Smooth muscle cell of the brain vasculature (primary cell): ENCODE data around the gene GPR153.
"Not testable (repeated sequence)": the region's sequence is repeated elsewhere in the genome, so short reads cannot be mapped to it uniquely, and the experiment has no call there.

Experiments
- DNase-seq: peaks from one replicate; pipeline ENCODE4 v3.0.0-alpha.2; 2012; ENCODE audit warnings: low read depth, low spot score

Gene GPR153

DNA sequence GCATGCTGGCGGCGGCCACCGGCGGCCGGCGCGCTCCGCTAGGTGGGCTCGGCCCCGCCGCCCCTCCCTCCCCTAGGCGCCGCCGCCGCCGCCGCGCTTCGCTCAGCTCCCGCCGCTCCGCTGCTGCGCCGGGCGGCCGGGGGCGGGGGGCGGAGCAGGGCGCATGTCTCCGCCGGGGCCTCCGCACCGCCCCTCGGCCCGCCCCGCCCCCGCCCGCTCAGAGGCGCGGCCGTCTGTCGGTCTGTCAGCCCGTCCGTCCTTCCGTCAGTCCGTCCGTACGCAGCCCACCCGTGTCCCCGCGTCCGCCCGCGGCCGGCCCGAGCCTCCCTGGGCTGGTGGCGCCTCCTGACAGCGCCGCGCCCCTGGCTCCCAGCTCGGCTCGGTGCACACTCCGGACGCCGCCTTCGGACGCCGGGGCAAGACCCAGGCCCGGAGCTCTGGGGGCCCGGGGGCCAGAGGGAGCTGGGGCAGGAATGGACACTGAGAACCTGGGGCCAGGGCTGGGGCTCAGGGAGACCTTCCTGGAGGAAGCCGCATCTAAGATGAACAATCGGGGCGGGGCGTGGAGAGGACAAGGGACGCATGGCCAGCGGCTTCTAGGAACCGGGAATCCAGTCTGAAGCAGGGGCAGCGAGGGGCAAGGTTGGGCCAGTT, at the start of gene GPR153:
Gene GPR153, minus strand, starts transcription at position 138 of the 654 bp plus-strand sequence. CDS start 6,193 bp downstream, outside the sequence.
- DNase-seq = no peak

DNA sequence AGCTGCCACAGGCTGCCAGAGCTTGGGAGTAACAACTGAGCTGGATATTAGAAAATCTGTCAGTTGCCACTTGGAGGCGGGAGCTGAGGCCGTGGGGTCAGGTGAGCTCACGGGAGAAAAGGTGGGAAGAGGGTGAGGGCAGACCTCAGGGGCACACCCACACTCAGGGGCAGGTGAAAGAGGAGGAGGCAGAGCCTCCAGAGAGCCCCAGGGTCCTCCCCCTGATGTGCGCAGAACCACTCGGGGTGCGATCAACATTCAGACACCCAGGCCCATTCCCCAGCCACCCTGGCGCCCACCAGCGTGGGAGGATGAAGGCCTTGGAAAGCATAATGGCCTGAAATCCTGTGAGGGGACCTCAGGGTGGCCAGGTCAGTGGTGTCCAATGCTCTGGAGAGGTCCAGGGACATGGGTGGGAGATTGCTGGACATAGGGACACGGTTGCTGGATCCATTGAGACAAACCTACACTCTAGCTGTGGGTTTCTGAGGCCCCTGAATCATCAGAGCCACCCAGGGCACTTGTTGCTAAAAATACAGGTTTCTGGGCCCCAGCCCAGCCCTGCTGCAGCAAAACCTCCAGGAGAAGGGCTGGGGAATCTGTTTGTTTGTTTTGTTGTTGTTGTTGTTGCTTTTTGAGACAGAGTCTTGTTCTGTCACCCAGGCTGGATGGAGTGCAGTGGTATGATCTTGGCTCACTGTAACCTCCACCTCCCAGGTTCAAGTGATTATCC, 49.4 kb upstream of the GPR153 start:
- DNase-seq = no peak

DNA sequence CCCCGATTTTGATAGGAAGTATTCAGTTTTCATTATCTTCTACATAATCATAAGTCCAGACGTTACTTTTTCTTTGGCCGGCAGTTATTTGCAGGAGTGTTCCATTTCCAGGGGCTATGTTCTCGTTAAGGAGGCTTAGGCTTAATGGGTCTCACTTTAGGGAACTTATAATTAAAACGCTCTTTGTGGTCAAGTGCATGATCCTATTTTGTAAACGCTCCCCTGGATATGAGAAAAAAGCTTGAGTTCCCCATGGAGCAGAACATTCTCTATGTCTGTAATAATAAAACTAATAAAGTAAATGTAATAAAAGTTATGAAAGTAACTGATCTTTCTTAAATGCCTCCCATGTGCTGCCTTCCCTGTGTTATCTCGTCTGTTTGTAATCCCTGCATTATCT, 48.7 kb upstream of the GPR153 start:
- no peak for DNase-seq

DNA sequence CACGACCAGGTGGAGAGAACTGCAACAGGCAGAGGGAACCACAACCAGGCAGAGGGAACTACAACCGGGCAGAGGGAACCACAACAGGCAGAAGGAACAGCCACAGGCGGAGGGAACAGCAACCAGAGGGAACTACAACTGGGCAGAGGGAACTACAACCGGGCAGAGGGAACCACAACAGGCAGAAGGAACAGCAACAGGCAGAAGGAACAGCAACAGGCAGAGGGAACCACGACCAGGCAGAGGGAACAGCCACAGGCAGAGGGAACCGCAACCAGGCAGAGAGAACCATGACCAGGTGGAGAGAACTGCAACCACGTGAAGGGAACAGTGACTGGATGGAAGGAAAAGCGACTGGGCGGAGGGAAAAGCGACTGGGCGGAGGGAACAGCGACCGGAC, 47.6 kb upstream of the GPR153 start:
- DNase-seq = no peak

DNA sequence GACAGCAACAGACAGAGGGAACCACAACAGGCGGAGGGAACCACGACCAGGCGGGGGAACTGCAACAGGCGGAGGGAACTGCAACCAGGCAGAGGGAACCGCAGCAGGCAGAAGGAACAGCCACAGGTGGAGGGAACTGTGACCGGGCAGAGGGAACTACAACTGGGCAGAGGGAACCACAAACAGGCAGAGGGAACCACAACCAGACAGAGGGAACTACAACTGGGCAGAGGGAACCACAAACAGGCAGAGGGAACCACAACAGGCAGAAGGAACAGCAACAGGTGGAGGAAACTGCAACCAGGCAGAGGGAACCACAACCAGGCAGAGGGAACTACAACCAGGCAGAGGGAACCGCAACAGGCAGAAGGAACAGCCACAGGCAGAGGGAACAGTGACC, 46.8 kb upstream of the GPR153 start:
- DNase-seq = not testable (repeated sequence)

DNA sequence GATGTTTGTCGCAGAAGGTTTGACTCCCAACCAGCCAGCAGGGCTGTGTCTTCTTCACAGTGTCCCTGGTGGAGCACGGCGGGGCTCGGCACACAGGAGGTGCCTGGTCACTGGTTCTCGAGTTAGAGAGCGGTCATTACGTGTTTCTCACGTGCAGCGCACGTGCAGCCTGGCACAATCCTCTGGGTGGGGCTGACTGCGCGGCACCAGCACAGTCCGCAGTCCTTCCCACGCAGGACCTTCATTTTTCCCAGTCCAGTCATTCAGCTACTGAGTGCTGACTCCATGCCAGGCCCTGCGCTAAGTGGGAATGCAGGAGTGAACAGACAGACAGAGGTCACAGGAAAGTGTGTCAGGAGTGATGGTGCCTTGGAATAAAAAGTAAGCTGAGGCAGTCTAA, 46.2 kb upstream of the GPR153 start:
- no peak for DNase-seq

DNA sequence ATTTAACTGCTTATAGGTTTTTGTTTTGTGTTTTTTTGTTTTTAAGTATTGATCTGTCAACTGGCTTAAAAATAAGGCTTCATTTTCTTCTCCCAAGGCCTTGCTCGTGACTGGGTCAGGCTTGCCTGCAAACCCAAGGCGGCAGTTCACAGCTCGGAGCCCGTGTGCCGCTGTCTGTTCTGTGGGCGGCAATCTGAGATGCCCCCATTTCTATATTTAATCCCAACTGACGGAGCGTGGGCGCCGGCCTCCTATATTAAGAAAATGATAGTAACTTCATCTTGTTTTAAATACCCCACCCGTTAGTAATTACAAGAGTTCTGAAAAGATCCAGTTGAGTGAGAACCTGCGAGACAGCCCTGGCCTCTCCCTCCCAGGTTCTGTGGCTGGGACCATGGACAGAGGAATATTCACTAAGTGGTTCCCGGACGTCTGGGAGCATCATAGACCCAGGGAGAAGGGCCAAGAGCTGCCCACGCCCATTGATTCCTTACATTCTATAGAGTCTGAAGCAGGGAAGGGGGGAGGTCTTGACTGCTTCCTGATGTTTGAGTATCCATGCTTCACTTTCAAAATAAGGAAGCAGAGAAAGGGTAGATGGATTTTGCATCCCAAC, 42.6 kb upstream of the GPR153 start:
- no peak for DNase-seq

DNA sequence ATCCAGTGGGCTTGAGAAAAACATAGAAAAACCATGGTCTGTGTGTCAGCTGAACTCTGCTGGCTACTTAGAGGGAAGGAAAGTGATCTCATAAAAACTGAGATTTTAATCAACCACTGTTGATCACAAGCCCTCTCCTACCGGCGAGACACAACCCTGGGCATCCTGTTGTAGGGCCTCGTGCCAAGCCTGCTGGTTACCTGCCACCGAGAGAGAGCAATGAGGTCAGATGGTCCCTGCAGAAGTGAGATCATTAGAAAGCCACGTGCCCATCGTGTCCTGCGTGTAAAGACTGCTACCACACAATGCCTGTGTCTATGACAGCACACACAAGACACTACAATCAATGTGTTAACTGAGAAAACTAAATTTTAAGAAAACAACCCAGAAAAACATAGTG, 41.7 kb upstream of the GPR153 start:
- no peak for DNase-seq

DNA sequence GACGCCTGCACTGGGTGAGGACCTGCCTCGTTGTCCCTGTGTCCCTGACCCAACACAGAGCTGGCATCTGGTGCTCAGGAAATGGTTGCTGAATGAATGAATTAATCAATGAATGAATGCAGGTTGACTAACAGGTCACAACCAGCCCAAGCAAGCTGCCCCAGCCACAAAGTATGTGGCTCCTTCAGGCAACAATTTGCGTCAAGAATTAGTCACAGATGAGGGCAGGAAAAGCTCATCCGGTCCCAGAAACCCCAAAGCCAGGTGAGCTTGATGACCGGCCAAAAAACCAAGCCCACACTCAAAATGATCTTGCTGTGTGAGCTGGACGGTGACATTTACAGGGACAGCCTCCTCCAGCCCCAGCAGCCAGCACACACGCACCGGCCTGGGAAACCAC, 40.6 kb upstream of the GPR153 start:
- no peak for DNase-seq

DNA sequence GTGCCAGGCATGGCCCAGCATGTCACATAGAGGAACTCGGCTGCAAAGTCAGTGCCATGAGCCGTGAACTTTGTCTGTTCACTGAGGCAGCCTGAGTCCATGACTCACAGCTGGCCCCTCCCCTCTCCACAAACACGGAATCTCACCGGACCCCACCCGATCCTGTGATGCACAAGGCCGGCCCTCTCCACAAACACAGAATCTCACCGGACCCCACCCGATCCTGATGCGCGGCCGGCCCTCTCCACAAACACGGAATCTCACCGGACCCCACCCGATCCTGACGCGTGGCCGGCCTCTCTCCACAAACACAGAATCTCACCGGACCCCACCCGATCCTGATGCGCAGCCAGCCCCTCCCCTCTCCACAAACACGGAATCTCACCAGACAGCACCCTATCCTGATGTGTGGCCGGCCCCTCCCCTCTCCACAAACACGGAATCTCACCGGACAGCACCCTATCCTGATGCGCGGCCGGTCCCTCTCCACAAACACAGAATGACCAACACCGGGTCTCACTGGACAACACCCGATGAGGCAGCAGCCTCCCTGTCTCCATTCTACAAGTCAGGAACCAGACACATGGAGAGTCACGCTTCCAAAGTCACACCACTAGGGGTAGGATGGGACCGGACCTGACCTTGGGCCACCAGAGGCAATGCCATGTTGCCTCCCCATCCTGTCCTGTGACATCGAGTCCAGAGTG, 39.6 kb upstream of the GPR153 start:
- DNase-seq = no peak

DNA sequence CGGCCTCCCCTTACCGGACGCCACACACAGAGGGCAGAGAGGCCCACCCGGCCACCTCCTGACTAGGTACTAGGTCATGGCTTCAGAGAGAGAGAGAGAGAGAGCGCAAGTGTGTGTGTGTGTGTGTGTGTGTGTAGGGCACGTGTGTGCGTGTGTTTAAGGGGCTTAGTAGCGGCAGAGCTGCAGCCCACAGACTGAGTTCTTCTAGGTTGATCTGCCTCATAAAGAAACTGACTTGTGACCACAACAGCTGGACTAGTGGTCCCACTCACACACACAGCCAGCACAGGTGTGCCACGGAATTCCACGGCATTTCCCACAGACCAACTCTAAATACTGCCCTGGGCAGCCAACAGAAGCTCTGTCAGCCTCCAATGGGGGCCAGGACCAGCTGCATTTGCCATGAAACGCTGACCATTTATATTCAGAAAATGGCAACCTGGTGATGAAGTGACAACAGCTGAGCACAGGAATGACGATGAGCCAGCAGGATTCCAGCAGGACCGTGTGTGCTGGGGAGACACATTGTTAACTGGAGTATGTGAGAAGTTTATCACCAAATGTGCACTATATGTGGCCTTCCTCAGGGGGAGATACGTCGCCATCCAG, 38.8 kb upstream of the GPR153 start:
- DNase-seq = no peak

DNA sequence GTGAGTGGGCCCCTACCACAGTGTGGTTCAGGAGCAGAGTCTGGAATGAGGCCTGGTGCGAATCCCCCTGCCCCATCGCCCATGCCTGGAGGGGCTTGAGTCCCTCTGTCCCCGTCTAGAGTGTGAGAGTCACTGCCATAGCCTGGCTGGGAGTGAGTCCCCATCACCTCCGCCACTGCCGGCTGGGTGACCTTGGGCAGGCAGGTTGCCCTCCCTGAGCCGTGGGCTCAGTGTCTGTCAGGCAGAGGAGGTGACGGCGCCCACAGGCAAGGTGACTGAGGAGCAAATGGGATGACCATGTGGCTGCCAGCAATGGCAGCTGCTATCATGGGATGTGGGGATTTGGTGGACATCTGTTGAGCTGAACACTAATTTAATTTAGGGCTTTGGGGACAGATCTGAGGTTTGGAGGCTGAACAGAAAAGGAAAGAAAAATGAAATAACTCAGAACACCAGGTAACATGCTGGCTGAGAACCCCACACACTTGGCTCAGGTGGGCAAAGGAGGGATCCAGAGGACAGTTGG, 38.1 kb upstream of the GPR153 start:
- no peak for DNase-seq

DNA sequence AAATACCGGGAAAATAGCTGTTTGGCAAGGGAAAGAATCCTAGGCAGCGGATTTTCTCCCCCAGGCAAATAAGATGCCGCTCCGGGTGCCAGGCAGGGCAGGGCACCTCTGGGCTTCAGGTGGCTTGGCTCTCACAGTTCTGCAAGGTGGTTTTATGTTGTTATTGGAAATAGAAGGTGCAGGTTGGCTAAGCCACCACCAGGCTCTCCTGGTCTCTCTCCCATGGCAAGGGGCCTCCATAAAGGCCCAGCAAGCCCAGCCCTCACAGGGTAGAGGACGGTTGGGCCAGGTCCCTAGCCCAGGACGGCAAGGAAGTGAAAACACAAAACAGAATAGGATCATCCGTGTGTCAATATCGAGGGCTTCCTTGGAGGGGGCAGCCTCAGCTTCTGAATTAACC, 37.6 kb upstream of the GPR153 start:
- no peak for DNase-seq

DNA sequence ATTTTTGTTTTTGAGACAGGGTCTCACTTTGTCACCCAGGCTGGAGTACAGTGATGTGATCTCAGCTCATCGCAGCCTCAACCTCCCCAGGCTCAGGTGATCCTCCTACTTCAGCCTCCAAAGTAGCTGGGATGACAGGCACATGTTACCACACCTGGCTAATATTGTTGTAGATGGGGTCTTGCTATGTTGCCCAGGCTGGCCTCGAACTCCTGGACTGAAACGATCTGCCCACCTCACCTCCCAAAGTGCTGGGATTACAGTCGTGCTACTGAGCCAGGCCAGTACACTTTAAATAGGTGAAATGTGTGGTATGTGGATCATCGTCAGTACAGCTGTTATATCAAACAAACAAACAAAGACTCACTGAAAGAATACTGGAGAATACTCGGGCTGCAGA, 35.0 kb upstream of the GPR153 start:
- no peak for DNase-seq

DNA sequence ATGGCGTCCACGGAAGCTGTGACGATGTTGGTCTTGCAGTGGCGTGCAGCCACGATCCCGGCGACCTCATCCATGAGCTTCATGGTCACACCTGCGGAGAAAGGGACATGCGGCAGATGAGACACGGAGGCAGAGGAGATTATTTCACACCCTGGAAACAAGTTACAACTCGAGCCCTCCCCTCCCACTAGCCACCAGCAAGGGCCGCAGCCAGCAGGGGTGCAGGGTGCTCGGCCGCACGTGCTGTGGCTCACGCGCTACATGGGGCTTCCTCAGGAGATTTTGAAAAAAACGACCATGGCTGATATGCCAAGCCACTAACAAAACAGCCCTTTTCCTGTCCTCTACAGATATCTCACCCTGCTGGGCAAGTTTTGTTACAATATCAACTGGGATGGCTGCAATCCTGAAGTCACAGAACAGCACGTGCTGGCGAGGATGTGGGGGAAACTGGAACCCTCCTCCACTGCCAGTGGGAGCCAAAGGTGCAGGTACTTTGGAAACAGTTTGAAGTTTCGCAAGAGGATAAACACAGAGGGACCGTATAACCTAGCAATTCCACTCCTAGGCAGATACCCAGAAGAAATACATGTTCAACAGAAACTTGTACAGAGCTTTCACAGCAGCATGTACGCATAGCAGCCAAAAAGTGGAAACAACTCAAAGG, 34.1 kb upstream of the GPR153 start:
- no peak for DNase-seq

DNA sequence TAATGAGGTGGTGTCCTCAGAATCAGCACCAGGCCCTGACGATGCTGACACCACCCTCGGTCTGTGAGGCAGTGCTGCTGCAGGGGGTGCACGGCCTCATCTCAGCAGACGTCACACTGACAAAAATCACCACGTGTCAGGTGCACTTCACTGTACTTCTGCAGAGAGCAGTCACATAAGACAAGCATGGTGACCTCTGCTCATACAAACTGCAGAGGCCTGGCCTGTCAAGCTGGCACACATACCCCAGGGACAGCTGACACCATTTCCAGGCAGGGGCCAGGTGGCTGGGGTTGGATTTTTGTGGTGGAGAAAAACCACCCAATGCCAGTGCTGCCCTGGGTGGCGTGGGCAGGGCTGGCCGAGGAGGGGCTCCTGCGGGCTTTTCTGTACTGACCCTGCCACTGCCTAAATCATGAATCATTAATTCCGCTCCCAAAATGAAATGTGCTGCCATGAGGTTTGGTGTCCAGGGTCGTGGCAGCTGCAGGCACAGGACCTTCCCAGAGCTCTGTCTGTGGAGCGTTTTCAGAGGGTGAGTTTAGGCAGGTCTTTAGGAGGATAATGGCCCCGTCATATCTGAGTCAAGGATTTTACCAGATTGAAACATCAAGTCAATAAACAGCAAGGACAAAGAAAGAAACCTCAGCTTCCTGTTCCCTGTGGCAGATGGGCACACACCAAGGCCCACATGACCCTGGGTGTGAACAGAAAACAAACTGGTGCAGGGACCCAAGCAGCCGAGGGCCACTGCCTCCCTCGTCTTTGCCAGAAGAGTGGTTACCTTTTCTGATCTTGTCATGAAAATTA, 33.4 kb upstream of the GPR153 start:
- DNase-seq = no peak

DNA sequence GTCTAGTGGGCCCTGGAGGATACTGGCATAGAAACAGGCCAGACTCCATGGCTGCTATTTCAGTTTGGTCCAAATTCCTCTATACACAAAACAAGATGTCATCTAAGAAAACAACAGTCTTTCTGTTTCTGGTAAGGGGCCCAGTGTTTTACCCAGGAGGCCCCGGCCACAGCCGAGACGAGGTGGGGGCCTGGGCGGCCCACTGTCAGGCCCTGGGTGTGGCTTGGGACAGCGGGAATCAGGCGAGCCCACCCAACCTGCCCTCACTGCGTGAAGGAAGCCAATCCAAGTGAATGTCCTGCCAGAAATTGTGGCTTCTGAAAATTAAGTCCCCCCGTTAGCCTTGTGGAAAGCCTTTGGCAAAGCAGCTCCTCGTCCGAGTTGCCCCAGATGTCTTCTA, 31.2 kb upstream of the GPR153 start:
- DNase-seq = no peak

DNA sequence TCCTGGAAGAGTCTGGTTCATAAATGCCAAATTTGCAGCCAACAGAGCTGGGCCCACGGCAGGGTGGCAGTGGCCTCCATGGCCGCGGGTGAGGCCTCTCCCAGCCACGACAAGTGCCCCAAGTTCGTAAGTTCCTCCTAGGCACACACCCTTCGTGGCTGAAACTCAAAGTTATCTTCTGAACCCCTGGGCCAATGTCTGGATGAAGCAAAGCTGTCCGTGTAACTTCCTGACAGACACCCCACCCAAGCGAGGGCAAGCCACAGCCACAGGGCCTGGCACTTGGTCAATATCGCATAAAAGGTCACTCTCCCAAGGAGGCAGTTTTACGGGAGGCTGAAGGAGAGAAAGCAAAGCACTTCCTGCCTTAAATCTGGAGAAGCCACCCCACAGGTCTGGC, 27.8 kb upstream of the GPR153 start:
- DNase-seq = no peak

DNA sequence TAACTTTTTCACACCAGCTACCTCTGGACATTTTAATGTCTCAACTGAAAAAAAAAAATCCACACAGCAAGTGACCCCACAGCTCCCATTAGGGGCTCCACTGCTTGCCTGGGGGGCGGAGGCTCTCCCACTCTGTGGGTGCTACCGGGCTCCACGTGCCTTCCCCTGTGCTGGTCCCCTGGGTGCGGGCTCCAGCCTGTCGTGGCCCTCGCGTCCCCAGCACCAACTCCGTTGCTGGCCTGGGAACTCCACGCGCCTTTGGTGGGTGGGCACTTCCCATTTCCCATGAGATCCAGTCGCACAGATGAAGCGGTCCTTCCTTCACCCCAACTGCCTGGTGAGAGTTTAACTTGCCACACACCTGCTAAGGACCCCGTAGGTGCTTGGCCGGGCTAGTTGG, 27.1 kb upstream of the GPR153 start:
- DNase-seq = no peak

DNA sequence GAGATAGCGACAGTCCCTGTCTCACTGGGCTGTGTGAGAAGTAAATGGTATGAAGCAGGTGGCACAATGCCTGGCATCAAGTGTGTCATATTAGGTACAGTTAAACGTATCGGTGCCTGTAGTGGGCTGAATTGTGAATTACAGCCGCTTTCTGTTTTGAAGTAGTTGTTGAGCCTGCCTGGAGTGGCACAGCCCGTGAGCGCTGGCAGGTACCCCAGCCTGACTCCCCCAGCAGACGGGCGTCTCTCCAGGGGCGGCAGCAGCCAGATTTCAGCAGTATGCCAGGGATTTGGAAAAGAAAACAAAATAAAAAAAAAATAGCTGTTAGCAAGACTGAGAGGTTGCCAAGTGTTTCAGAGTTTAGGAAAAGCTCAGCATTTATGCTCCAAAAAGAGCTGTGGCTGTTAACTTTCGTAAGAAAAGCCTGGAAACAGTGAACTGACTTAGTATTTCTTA, 26.6 kb upstream of the GPR153 start:
- no peak for DNase-seq
